ENCODE measurements around the gene EFTUD2.

The EFTUD2 gene

DNA sequence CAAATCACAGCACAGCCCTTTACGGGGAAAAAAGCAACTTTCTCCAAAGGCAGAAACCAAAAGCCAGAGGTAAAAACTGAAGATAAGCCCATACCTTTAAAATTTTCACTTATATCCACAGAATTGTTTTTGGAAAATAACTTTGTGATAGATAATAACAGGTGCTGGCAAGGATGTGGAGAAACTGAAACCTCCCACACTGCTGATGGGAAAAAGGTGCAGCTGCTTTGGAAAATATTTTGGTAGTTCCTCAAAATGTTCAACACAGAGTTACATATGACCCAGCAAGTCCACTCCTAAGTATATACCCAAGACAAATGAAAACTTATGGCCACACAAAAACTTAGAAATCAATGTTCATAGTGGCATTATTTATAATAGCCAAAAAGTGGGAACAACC, 12.2 kb downstream of the EFTUD2 start:
- no peak for DNase-seq

DNA sequence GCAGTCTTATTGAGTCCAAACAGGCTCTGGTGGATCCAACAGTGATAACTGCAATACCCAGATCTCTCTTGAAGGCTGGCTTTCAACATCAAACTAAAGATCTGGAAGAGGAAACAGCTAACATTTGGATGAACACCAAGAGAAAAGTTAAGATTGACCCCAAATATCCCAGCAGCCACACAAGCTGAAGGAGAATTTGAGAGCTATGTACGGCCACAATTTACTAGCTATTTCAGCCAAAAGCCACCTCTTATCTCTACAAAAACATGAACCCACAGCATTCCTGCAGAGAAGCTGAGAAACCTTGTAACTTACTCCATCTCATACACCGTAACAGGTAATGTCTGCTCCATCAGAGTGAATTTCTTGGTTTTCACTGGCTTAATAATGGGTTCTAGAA, 14.3 kb downstream of the EFTUD2 start:
- no peak for DNase-seq

DNA sequence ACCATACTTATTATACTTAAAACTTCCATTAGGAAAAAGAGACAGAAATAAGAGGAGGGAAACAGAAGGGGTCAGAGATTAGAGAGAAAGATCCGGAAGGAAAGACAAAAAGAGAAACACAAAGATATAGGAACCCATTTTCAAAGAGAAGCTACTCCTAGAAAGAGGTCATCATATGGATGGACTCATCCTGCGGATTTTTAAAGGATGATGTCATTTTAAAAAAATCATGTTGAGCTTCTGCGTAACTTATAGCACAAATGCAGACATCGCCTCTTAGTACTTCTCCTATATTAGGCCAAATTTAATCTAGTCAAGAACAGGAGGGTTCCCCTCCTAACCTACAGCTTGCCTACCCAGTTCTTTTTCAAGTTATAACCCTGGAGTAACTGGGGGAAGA, 18.1 kb downstream of the EFTUD2 start:
- no peak for DNase-seq

DNA sequence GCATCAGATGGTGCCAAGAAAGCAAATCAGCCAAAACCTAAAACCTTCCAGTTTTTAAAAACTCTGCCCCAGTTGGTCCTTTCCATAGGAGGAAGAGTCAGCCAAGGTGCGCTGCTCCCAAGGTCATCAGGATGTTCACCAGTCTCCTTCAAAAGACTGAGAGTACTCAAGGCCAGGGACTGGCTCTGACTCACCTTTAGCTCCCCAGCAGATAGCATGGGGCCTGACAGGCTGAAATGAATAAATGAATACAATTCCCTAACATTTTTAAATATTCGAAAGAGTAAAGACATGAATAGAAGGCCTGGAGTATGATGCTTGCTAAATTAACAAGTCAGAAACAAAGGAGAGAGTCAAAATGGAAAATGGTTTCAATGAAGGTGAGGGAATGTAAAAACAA, 19.2 kb downstream of the EFTUD2 start:
- DNase-seq, result no peak

DNA sequence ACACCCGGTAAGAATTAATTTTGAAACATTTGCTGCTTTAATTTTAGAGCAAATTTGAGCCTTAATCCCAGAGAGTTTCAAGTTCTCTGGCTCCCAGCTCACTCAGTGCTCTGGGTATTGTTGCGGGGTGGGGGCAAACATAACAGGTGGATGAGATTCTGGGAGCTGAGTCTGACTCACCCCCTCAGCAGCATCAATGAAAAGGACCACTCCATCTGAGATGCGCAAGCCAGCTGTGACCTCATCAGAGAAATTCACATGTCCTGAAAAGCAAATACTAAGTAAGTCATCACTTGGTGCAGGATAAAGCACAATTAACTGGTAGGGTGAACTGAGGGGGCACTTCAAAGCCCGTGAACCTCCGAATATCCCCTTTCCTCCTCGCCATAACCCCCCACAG, 19.9 kb downstream of the EFTUD2 start:
- DNase-seq, result no peak

DNA sequence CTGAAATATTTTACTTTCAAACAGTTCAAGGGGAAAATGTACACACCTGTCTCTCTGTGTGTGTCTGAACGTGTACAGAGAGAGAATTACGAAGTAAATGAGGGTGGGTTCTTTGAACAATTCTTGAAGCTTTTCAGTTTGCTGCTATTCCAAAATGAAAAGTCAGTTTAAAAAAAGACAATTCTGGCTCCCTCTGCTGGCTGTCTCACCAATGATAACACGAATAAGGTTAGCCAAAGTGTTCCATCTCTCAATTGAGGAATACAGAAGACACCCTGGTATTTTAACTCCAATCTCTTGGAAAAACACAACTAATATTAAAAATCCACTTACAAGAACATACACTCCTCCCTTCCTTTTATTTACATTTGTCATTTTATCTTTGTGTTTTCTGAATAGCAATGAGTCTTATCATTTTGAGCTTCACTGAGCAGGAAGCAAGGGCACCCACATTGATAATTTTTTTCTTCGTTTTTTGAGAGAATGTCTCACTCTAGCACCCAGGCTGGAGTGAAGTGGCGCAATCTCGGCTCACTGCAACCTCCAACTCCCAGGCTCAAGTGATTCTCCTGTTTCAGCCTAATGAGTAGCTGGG, 20.5 kb downstream of the EFTUD2 start:
- no peak for DNase-seq

DNA sequence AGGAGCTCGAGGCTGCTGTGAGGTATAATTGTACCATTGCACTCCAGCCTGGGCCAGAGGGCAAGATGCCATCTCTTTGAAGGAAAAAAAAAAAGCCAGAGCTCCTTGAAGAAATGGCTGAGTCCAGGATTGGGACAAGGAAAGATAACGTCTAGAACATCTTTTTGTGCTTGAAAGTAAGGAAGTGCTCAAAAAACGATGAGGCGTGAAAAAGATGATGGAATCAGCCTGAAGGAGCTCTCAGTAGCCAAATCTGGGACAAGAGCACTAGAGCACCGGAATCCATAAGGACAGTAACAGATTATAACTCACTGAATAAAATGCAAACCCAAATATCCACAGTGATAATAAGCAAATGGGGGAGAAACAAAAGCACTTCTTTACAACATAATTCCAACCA, 22.1 kb downstream of the EFTUD2 start:
- no peak for DNase-seq

DNA sequence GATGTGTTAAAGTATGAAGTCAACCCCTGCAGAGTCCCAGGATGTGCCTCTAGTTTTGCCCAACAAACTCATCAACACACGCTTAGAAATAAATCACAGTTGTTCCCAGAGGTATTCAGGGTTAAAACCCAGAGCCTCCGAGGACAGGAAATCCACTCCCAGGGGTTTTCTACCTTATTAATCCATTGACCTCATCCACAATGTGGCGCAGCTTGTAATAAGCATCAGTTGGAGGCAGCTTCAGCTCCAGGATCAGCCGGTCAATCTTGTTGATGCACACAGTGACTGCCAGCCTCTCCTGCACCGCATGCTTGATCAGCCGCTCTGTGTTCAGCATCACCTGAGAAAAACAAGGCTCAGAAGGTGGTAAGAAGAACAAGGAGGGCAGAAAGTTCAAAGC, 23.5 kb downstream of the EFTUD2 start:
- DNase-seq, result no peak

DNA sequence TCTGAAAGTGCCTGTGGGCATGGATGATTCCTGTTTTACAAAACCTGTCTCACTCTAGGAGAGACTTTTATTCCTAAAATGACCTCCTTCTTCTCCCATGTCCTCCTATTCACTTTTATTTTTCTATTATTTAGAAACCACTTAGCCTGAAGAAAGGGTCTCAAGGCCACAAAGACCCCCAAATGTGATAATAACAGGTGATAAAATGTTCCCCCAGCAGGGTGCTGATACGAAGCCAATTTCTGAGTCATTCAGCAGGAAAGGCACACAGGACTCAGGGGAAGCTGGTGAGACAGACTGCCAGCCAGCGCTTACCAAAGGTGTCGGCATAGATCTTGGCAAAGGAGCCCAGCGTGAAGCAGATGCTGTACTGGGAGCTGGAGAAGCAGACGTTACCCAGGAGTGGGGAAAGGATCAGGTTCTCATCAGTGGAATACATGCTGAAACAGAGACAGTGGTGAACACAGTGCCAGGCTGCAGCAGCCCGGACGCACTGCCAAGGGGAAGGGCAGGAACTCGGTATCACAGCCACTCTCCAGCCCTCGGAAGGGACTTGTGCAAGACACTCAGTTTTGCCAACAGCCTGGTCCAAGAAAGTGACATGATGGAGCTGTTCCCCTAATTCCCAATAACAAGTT, 27.0 kb downstream of the EFTUD2 start:
- DNase-seq, result no peak

DNA sequence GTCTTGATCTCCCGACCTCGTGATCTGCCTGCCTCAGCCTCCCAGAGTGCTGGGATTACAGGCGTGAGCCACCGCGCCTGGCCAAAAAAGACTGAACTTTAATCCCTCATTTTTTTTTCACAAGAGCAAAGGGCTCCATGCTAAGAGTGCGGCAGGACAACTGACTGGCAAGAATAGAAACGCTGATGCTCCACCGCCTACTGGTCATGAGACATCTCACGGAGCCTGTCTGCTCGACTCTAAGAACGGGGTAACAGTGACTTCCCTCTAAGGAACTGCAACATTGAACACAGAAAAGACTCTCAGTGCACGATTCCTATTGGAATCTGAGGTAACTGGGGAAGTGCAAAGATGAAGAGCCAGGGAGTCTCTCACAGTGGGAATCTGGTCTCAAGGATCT, 27.7 kb downstream of the EFTUD2 start:
- DNase-seq, result no peak

DNA sequence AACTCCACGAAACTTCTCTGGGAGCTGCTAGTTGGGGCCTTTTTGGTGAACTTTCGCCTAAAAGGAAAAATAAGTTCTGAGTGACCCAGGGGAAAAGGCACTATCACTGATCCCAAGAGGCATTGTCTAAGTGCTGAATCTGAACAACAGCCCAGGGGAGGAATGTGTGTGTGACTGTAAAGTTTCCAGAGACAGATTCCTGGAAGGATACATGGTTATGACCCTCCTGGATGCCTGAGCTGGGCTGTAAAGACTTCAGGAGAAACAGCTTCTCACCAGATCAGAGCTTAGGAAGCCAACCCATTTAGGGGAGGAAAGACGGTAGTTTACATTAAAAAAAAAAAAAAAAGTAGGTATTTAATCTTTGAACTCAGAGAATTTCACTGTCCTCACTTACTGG, 31.4 kb downstream of the EFTUD2 start:
- DNase-seq, result no peak

DNA sequence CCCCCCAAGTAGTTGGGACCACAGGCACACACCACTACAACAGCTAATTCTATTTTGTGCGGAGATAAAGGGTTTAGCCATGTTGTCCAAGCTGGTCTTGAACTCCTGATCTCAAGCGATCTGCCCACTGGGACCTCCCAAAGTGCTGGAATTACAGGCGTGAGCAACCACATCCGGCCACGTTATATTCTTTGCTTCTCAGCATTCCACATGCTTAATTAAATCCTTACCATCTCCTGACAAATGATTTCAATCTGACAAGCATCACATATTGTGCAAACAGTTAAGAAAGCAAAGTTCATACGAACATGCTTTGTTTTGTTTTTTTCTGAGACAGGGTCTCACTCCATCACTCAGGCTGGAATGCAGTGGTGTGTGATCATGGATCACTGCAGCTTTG, 33.3 kb downstream of the EFTUD2 start:
- no peak for DNase-seq

DNA sequence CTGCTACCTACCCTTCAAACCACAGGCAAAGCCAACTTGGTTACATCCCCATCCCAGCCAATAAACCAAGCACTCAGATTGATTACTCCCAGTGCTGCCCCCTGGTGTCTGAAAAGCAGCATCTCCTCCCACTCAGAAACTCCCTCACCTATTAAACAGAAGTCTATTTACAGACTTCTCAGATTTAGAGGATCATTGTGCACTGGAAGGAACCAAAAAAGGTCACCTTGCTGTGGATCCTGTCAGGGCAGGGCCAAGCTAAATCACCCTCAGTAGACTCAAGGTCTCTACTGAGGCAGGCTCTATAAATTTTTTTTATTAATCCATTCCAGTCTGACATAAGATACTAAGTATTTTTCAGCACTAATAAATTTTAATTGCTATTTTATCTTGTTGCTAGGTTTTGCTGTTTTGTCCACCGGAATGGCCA, 34.0 kb downstream of the EFTUD2 start:
- peak; percentile 69 for DNase-seq

DNA sequence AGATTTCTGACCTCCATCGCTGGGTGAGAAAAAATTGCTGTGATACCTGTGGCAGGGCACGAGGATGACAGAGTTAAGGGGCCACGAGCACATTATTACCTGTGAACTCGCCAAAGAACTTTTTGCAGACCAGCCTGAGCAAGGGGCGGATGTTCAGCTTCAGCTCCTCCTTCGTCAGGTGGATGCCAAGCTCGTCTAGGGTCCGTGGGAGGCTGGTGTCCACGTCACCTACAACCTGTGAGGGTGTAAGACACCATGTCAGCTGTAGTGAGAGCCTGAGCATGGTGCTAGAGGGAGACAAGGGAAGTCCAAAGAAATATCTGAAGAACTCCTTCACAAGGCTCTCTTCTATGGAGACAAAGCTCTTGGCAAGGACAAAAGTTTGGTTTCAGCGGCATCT, 34.4 kb downstream of the EFTUD2 start:
- no peak for DNase-seq

DNA sequence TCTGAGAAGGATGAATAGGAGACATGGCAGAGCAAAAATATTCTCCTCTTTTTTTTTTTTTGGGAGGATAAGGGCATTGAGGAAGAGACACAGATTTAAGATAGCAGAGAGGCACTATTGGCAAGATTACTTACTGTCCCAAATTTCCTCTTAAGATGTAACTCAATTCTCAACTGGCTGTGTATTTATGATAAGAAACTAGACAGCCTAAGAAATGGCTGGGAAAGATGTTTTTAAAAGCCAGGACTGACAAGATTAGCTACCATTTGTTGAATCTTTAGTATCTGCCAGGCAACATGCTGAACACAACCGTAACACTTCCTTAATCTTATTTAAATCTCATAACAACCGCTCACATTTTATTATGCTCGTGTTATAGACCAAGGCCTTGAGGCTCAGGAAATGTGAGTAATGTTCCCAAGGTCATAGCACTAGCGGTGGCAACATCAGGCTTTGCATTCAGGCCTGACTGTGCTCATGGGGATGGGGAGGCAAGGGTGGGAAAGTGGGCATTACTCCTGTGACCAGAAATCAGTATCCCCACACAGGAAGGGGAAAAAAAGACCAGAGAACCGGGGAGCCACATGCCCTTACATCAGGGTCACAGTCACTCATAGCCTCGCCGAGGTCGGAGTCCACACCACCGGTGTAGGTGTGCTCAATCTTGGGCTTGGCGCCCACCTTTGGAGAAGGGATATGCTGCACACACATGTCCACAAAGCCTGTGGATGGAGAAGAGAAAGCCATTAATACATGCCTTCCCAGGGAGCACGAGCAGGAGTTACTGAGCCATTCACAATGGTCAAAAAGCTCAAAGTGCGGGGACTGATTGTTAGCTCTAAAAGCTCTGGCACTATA, 36.0 kb downstream of the EFTUD2 start:
- DNase-seq, result no peak

DNA sequence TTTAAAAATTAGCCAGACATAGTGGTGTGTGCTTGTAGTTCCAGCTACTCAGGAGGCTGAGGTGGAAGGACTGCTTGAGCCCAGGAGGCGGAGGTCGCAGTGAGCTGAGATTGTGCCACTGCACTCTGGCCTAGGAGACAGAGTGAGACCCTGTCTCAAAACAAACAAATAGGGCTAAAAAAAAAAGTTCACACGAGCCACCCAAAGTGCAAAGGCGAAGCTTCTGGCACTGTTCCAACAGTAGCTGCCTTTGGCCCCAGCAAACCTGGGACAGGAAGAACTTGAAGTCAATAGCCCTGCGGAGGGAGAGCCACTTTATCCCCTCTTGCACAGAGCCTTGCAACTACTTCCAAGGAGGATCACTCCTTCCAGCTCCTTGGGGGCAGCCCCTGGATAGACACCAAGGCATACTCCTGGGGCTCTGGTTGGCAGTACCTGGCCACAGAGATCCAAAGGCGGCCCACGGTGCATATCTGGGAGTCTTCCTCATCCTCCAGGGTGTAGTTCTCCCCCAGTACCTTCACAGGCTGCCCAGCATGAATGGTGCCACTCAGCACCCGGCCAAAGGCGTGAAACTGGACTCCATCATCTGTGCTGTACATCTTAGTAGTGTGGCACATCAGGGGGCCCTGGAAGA, 36.8 kb downstream of the EFTUD2 start:
- DNase-seq, result no peak

DNA sequence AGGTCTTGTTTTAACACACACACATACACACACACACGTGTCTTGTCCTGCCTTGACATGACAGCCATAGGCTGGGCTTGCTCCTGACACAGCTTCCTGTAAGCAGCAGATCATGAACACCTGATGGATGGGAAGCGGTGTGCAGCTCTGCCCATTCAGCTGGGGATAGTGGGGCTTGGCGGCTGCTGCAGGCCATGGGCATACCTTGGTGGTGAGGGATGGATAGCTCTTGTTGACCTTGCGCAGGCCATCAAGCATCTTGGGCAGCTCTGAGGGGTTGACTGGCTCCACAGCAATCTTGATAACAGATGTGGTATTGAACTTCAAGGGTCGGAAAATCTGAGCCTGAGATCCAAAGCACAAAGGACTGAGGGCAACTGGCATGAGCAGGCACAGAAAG, 39.5 kb downstream of the EFTUD2 start:
- DNase-seq, result no peak

DNA sequence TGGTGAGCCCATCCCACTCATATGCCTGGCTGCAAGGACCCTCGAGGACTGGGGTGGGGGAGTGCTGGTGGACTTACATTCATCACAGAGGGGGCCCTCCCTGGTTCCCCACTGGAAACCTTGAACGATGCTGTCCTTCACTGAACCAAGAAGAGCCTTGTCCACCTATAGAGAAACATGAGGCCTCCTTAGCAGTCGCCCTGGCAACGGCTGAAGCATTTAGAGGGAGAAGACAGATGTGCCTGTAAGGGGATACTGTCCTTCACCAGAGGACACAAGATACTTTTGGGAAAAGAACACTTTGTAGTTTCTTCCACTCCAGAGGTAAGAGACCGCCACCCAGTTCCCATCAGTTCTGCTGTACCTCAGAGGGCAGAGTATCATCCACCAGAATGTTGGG, 45.1 kb downstream of the EFTUD2 start:
- no peak for DNase-seq

DNA sequence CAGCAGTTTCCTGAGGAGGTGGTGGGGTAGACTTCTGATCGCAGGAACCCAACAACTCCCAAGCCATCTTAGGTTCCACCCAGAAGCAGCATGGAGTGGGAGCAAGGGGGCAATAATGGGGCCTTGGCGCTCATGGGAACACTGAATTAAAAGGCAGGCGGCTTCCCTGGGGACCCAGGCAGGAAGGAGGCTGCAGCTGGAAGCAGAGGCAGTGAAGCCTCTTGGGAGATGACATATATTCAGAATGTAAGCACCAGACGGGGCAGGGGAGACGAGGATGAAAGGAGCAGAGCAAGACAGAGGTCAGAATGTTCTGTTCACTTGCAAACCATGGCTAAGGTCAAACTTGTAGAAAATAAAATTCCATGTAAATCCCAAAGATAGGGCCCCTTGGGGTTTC, 48.6 kb downstream of the EFTUD2 start:
- DNase-seq, result no peak

DNA sequence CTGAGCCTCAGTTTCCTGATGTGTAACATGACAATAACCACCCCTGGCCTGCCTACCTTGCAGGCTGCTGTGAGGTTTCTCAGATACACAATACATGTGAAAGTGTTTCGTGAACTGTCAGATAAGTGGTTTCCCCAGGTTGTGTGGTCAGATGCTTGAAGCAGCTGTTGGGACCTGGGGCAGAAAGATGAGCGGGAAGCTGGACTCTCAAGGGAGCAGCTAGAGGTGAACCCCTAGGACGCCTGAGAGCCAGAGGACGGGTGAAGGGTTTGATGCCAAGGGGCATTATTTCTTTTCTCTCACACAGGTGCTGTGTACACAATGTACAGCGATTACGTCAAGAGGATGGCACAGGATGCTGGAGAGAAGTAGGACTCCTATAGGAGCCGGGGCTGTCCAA, 49.2 kb downstream of the EFTUD2 start:
- DNase-seq, result no peak

DNA sequence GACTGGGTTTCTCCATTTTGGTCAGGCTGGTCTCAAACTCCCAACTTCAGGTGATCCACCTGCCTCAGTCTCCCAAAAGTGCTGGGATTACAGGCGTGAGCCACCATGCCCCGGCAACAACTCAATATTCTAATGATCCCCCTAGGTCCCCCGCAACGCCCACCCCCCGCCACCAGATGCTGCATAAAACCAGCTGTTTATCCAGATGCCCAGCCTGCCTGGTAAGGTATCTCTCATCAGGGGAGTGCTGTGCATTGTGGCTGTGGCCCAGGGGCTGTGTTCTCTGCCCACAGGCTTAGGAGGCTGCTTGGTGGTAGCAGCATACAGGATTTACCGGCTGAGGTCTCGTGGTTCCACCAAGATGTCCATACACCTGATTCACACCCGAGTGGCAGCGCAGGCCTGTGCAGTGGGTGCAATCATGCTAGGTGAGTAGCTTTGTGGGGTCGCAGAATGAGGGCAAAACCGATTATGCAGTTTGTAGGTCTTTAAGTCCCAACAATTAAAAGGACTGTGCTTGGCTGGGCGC, 50.2 kb downstream of the EFTUD2 start:
- DNase-seq, result no peak

DNA sequence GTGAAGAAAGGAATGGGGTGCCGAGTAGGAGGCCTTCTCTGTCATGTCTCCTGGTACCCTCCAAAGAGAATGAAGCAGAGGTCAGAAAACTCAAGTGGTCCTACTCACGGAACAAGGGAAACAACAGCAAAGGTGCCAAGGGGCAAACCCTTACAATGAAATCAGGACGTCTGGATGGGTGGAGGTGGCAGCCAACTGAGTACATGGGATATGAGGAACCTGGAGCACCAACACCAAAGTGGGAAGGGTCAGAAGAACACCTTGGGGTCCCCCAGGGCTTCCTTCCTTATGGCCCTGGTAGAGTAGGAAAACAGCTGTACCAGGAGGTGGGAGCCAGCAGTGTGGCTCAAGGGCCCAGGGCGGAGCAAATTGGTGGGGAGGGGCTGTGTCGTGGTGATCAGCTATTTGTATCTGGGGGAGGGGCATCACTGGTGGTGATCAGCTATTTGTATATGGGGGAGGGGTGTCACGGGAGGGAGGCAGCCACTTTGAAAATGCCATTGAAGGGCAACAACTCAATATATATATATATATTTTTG, 50.9 kb downstream of the EFTUD2 start:
- DNase-seq, result no peak

DNA sequence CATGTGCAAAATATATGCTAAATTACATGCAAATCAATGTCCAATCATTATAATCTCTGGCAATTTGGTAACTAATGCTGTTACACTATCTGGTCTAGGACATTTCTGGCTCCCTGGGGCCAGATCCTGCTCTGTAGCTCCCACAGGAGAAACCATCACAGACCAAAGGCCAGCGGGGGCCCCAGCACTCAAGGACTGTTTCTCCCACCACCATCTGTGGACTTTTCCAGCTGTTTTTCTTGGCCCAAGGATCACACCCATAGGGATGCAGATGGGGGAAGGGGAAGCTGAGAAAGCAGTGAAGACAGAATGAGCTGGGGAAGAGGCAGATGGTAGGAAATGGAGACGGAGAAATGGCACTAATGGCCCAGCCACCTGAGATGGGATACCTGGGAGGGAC, 51.7 kb downstream of the EFTUD2 start, which contains the start of gene HIGD1B:
TSS of gene HIGD1B (plus strand) at position 298 of the 400 bp plus-strand sequence. CDS start 270 bp downstream, outside the sequence.
- no peak for DNase-seq
